Measurements from ENCODE around the gene AUTS2. TPM values are rescaled to one million over a fixed set of nuclear protein-coding genes. Genes with fewer than 3 reads are reported as not detected.

AUTS2 gene
- total and polyA plus RNA-seq, 2 of the 8 experiments (the other 6 are each of a cell fraction or from before 2014, with no cell fraction given), result 25.9 to 101 TPM

DNA sequence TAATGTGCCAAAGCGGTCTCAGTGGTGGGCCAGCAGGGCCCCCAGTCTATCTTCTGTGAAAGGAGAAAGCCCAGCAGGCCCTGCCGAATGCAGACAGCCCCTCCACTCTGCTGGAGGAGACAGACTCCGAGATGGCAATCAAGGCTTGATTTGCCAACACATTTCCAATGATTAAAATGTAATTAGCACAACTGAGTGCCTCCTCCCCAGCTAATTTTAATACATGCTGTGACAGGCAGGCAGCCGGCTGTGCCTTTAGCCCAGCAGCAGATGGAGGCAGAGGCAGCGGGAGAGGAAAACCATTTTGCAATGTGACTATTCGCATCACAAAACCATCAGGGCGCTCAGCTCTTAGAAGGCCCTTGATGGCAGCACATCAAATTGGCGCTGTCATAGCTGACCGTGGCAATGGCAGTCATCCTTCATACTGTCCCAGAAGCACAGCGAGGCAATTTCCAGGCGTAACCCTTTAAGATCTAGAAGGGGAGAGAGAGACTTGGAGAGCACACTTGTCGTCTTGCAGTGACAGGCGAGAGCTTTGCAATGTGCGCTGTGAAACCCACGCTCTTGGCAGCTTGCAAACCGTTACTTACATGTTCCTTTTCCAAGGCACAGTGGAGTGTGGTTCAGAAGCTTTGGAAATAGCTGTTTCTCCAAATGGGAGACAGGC lies 818.8 kb downstream of the AUTS2 start:
- Histone ChIP-seq H3K23me2 (ENCODE audit: low read depth, low read length) (no peaks in the 10 kb centered on the region), H2BK120ac (replicated peaks; ENCODE audit: low read depth, low read length) (no peak overlapping the region), H3K36me3 (ENCODE audit: control insufficient read depth in 2 of 4, insufficient read depth in 4 of 4, low read length in 3 of 4) (no peaks in the 10 kb centered on the region), H3K9ac (replicated peaks in 1 of 4; ENCODE audit: extremely low read depth in 1 of 4, low read depth in 3 of 4, low read length in 3 of 4) (no peak overlapping the region), H3K14ac (ENCODE audit: insufficient read length) (no peak overlapping the region), H4K8ac (ENCODE audit: extremely low read depth, insufficient read depth, low read length) (no peak overlapping the region), H3K23ac (ENCODE audit: insufficient read length) (no peak overlapping the region), H3K9me3 (ENCODE audit: insufficient read depth in 2 of 2, low read depth in 1 of 2, low read length in 1 of 2) (no peaks in the 10 kb centered on the region), H3K56ac (replicated peaks; ENCODE audit: insufficient read length, low read depth, low read length) (no peak overlapping the region), H3K79me2 (ENCODE audit: control insufficient read depth in 1 of 2, insufficient read depth in 2 of 2, low read length in 2 of 2) (no peaks in the 10 kb centered on the region), H3K4me2 (ENCODE audit: insufficient read depth in 1 of 2, low read depth in 2 of 2, low read length in 2 of 2) (peak overlapping the region in 1 of 2 experiments; percentile 23; a peak in 1 of 4 replicates), H3K4me3 (ENCODE audit: extremely low read depth in 1 of 4, insufficient read depth in 2 of 4, low read depth in 3 of 4, low read length in 4 of 4) (no peak overlapping the region), H4K20me1 (replicated peaks in 1 of 2; ENCODE audit: control insufficient read depth in 1 of 2, insufficient read depth in 2 of 2, low read length in 2 of 2) (no peaks in the 10 kb centered on the region), H3K4ac (replicated peaks; ENCODE audit: insufficient read length, low read depth, low read length) (no peak overlapping the region), H2BK12ac (ENCODE audit: low read depth, low read length) (no peak overlapping the region), H2BK20ac (ENCODE audit: low read length) (peak overlapping the region; percentile 43; the same call in 1 of the 2 replicates), H3K79me1 (ENCODE audit: low read depth, low read length) (no peaks in the 10 kb centered on the region), H2AFZ (ENCODE audit: low read length) (no peak overlapping the region), H4K91ac (replicated peaks; ENCODE audit: insufficient read length, low read length) (no peak overlapping the region), H2BK5ac (ENCODE audit: low read depth, low read length) (peak overlapping the region; percentile 73; the same call in 1 of the 2 replicates), H3K27ac (ENCODE audit: low read depth, low read length) (no peak overlapping the region), H3K18ac (ENCODE audit: extremely low read depth, low read length) (no peak overlapping the region), H2BK15ac (ENCODE audit: low read length) (peak overlapping the region; percentile 19; the same call in 1 of the 2 replicates), H2AK5ac (ENCODE audit: low read depth, low read length) (no peak overlapping the region; the same call in 1 of the 2 replicates), H3K4me1 (replicated peaks in 1 of 4; ENCODE audit: control insufficient read depth in 3 of 4, insufficient read depth in 4 of 4, low read length in 3 of 4) (peaks cover 3 to 12% (median 11%) of the 10 kb centered on the region in 4 experiments; a peak in 6 of 7 replicates), H4K5ac (ENCODE audit: insufficient read length, low read depth, low read length) (no peak overlapping the region), H3K27me3 (replicated peaks in 1 of 4; ENCODE audit: control insufficient read depth in 3 of 4, extremely low read depth in 1 of 4, insufficient read depth in 3 of 4, low read length in 3 of 4) (no peaks in the 10 kb centered on the region; a peak in 2 of 7 replicates)
- ChIA-PET POLR2A (ENCODE audit: partially characterized antibody) (interaction anchor here (1.0 to 1.3 kb wide), 3 partner anchors 10 to 26 kb away, joined by 3 to 4 read pairs (median 3); no protein-coding TSS in a partner anchor), CTCF (ENCODE audit: partially characterized antibody) (interaction anchor here (0.7 to 2.3 kb wide), 6 partner anchors 9 to 281 kb away, joined by 3 to 10 read pairs (median 4); no protein-coding TSS in a partner anchor)
- TF ChIP-seq RAD21 (IDR thresholded peaks at IDR 0.05 in 1 of 2, conservative IDR thresholded peaks at IDR 0.05 in 1 of 2; ENCODE audit: low read depth in 2 of 2, low read length in 2 of 2) (peak; percentile 51 to 64), SIRT6 (IDR thresholded peaks at IDR 0.05; ENCODE audit: low read length) (no peak), BACH1 (IDR thresholded peaks at IDR 0.05; ENCODE audit: low read length) (no peak), CREB1 (IDR thresholded peaks at IDR 0.05) (no peak)
- TF ChIP-seq, protein P1, sequence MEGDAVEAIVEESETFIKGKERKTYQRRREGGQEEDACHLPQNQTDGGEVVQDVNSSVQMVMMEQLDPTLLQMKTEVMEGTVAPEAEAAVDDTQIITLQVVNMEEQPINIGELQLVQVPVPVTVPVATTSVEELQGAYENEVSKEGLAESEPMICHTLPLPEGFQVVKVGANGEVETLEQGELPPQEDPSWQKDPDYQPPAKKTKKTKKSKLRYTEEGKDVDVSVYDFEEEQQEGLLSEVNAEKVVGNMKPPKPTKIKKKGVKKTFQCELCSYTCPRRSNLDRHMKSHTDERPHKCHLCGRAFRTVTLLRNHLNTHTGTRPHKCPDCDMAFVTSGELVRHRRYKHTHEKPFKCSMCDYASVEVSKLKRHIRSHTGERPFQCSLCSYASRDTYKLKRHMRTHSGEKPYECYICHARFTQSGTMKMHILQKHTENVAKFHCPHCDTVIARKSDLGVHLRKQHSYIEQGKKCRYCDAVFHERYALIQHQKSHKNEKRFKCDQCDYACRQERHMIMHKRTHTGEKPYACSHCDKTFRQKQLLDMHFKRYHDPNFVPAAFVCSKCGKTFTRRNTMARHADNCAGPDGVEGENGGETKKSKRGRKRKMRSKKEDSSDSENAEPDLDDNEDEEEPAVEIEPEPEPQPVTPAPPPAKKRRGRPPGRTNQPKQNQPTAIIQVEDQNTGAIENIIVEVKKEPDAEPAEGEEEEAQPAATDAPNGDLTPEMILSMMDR (IDR thresholded peaks at IDR 0.05; ENCODE audit: control extremely low read depth in 1 of 3, insufficient read depth in 1 of 3, low read depth in 1 of 3, low read length in 3 of 3), result peak; percentile 17 to 32 (median 23); a peak in 3 of 4 replicates
- WGBS, 2 experiments (ENCODE audit: extremely low coverage in 1 of 2, insufficient coverage in 1 of 2, insufficient read length in 1 of 2, insufficient replicate concordance in 2 of 2, low coverage in 1 of 2, low lambda C conversion rate in 2 of 2, missing lambda C conversion rate in 1 of 2), result 63% methylated on average over 16 of the region's 16 CpGs; no CpG with 5 or more reads in 1 of the 2 experiments
- peak; percentile 13 for FAIRE-seq
- DNase-seq (ENCODE audit: low read depth in 1 of 2, low spot score in 2 of 2), result peak in 1 of 2 experiments; percentile 55
